Caco-2 (cell line): Measurements from ENCODE around the gene CLEC5A. TPM values are rescaled to one million over a fixed set of nuclear protein-coding genes. Genes with fewer than 3 reads are reported as not detected.

Source experiments
- BruUV-seq: library from RNA; stranded (reverse); fragments of 400-500 nt; replicated peaks from 2 replicates; lab custom pipeline; 2021; lab: Mats Ljungman, UMichigan
- CTCF ChIA-PET: fragments of 300-600 bp; sonication (Branson Sonifier 250); formaldehyde crosslinking; loops from one replicate; lab custom pipeline; 2022; ENCODE audit warnings: antibody characterized with exemption; lab: Charles Lee
- POLR2A ChIA-PET: fragments of 300-600 bp; sonication (Branson Sonifier 250); formaldehyde crosslinking; loops from one replicate; lab custom pipeline; 2022; ENCODE audit warnings: antibody characterized with exemption; lab: Charles Lee
- DNase-seq, 2 experiments: peaks; one replicate each; pipeline versions ENCODE4 v3.0.0 to v3.0.0-alpha.2; 2020 to 2022
- H3K27me3 ChIP-seq: replicated peaks from 2 replicates; pipeline ENCODE4 v1.6.0; 2011; ENCODE audit warnings: low read length; ENCODE audit not compliant: control insufficient read depth, insufficient read depth
- H3K36me3 ChIP-seq: 2 replicates; pipeline ENCODE4 v1.5.1; 2011; ENCODE audit warnings: low read length; ENCODE audit not compliant: control insufficient read depth, insufficient read depth
- H3K4me1 ChIP-seq: fragments of 250-450 bp; sonication (Bioruptor Pico); 2 replicates; pipeline ENCODE4 v1.5.1; 2020; ENCODE audit warnings: mild to moderate bottlenecking
- H3K4me3 ChIP-seq: 2 replicates; pipeline ENCODE4 v1.5.1; 2011; ENCODE audit warnings: low read depth, mild to moderate bottlenecking, control low read depth, low read length
- H3K9me3 ChIP-seq: fragments of 250-450 bp; sonication (Bioruptor Pico); 2 replicates; pipeline ENCODE4 v1.5.1; 2020; ENCODE audit warnings: mild to moderate bottlenecking, moderate library complexity
- H3K27ac Mint-ChIP-seq: one replicate; pipeline ENCODE4 v1.8.0; 2022; ENCODE audit warnings: mixed read lengths; ENCODE audit not compliant: unreplicated experiment
- H3K27me3 Mint-ChIP-seq: one replicate; pipeline ENCODE4 v1.8.0; 2022; ENCODE audit warnings: mixed read lengths; ENCODE audit not compliant: insufficient read depth, unreplicated experiment
- H3K36me3 Mint-ChIP-seq: one replicate; pipeline ENCODE4 v1.8.0; 2022; ENCODE audit warnings: mild to moderate bottlenecking, mixed read lengths; ENCODE audit not compliant: insufficient read depth, unreplicated experiment
- H3K4me1 Mint-ChIP-seq: one replicate; pipeline ENCODE4 v1.8.0; 2022; ENCODE audit warnings: low read depth, mixed read lengths; ENCODE audit not compliant: unreplicated experiment
- H3K4me3 Mint-ChIP-seq: one replicate; pipeline ENCODE4 v1.8.0; 2022; ENCODE audit warnings: mild to moderate bottlenecking, moderate library complexity, mixed read lengths; ENCODE audit not compliant: unreplicated experiment
- H3K9me3 Mint-ChIP-seq: one replicate; pipeline ENCODE4 v1.8.0; 2022; ENCODE audit warnings: mixed read lengths; ENCODE audit not compliant: unreplicated experiment
- CTCF ChIP-seq, 2 experiments: fragments of 200-600 bp in 1 of 2; IDR thresholded peaks; 1 replicate in 1 of 2; 2 replicates in 1 of 2; pipeline versions ENCODE4 v1.5.1 to v1.8.0; 2011 to 2022; ENCODE audit warnings: antibody characterized with exemption in 1 of 2, control low read depth in 1 of 2, inconsistent platforms in 1 of 2, low read depth in 1 of 2, low read length in 1 of 2, mild to moderate bottlenecking in 1 of 2, moderate library complexity in 1 of 2; ENCODE audit not compliant: insufficient read depth in 1 of 2, severe bottlenecking in 1 of 2, unreplicated experiment in 1 of 2
- intact Hi-C: fragments of 100-400 bp; cut with micrococcal nuclease; formaldehyde crosslinking; loops from one replicate; pipeline ENCODE4 v1.10.0; 2022; ENCODE audit not compliant: unreplicated experiment
- total RNA-seq: library from RNA; stranded (reverse); gene quantifications from 2 replicates; pipeline ENCODE4 v1.2.3, GENCODE V29; 2022

The CLEC5A gene
- total RNA-seq, 1 experiment from 2014 or later = not detected

GRCh38 chr7:141945356-141945755 lies 1.4 kb downstream of the CLEC5A start:
- Histone ChIP-seq H3K4me1 (no peaks in the 10 kb centered on the region), H3K4me3 (no peak overlapping the region), H3K36me3 (no peaks in the 10 kb centered on the region), H3K27me3 (no peaks in the 10 kb centered on the region), H3K9me3 (peaks cover 15% of the 10 kb centered on the region)
- H3K27ac Mint-ChIP-seq = no peak overlapping the region
- DNase-seq = no peak
- peaks cover 13% of the 10 kb centered on the region for H3K9me3 Mint-ChIP-seq
- no peaks in the 10 kb centered on the region for H3K36me3 Mint-ChIP-seq
- ChIA-PET CTCF (interaction anchor here (0.6 kb wide), 1 partner anchor 574 kb away, joined by 3 read pairs; no protein-coding TSS in a partner anchor), POLR2A (no interaction called here)
- TF ChIP-seq CTCF (IDR thresholded peaks at IDR 0.05; ENCODE audit: insufficient read depth in 1 of 2, low read depth in 1 of 2, low read length in 1 of 2, severe bottlenecking in 1 of 2, unreplicated experiment in 1 of 2) = no peak
- BruUV-seq = no TSS peak
- H3K27me3 Mint-ChIP-seq = peaks cover 7% of the 10 kb centered on the region
- H3K4me1 Mint-ChIP-seq = no peaks in the 10 kb centered on the region
- intact Hi-C loops = no loop called here
- H3K4me3 Mint-ChIP-seq = no peak overlapping the region

GRCh38 chr7:141944811-141945210 lies 2.0 kb downstream of the CLEC5A start:
- CTCF ChIA-PET = interaction anchor here (0.6 kb wide), 1 partner anchor 575 kb away, joined by 3 read pairs; no protein-coding TSS in a partner anchor
- intact Hi-C loops = no loop called here
- Histone ChIP-seq H3K4me3 (no peak overlapping the region), H3K36me3 (no peaks in the 10 kb centered on the region), H3K27me3 (no peaks in the 10 kb centered on the region), H3K4me1 (no peaks in the 10 kb centered on the region), H3K9me3 (peaks cover 15% of the 10 kb centered on the region)
- no TSS peak for BruUV-seq
- no peak for TF ChIP-seq CTCF (IDR thresholded peaks at IDR 0.05; ENCODE audit: insufficient read depth in 1 of 2, low read depth in 1 of 2, low read length in 1 of 2, severe bottlenecking in 1 of 2, unreplicated experiment in 1 of 2)
- Mint-ChIP-seq H3K4me1 (no peaks in the 10 kb centered on the region), H3K4me3 (no peak overlapping the region), H3K9me3 (peaks cover 19% of the 10 kb centered on the region), H3K27me3 (peaks cover 6% of the 10 kb centered on the region), H3K36me3 (no peaks in the 10 kb centered on the region), H3K27ac (no peak overlapping the region)
- no peak for DNase-seq
- POLR2A ChIA-PET = no interaction called here

- no peaks in the 10 kb centered on the region for H3K4me1 ChIP-seq
- H3K4me1 Mint-ChIP-seq = no peaks in the 10 kb centered on the region
- no peaks in the 10 kb centered on the region for H3K36me3 ChIP-seq
- H3K27me3 ChIP-seq = no peaks in the 10 kb centered on the region
- intact Hi-C loops = no loop called here
- H3K4me3 ChIP-seq = no peak overlapping the region
- peaks cover 15% of the 10 kb centered on the region for H3K9me3 ChIP-seq
- H3K27me3 Mint-ChIP-seq = peaks cover 14% of the 10 kb centered on the region
- H3K9me3 Mint-ChIP-seq = peaks cover 28% of the 10 kb centered on the region
- POLR2A ChIA-PET = no interaction called here
- CTCF ChIA-PET = no interaction called here
- no peak overlapping the region for H3K4me3 Mint-ChIP-seq
- BruUV-seq = no TSS peak
- H3K27ac Mint-ChIP-seq = no peak overlapping the region
- DNase-seq = no peak
- no peak for TF ChIP-seq CTCF (IDR thresholded peaks at IDR 0.05; ENCODE audit: insufficient read depth in 1 of 2, low read depth in 1 of 2, low read length in 1 of 2, severe bottlenecking in 1 of 2, unreplicated experiment in 1 of 2)
- H3K36me3 Mint-ChIP-seq = no peaks in the 10 kb centered on the region
These were observed 2.9 kb downstream of the CLEC5A start for GRCh38 chr7:141943846-141944245.
